Fibroblast of lung (primary cell): ENCODE results near the gene RGS3. TPM values are rescaled to one million over a fixed set of nuclear protein-coding genes. Genes with fewer than 3 reads are reported as not detected.

ENCODE experiments used
- DNase-seq, 2 donors: peaks; one replicate each; pipeline versions ENCODE4 v3.0.0 to v3.0.0-alpha.2; 2010; ENCODE audit warnings: low read depth in 2 of 2
- H2AFZ ChIP-seq: 2 replicates; pipeline ENCODE4 v1.5.1; 2012; ENCODE audit warnings: low read length, control low read depth, inconsistent platforms
- H3K27ac ChIP-seq: 2 replicates; pipeline ENCODE4 v1.5.1; 2011; ENCODE audit warnings: low read length, control low read depth; ENCODE audit not compliant: insufficient read depth
- H3K27me3 ChIP-seq: 2 replicates; pipeline ENCODE4 v1.5.1; 2011; ENCODE audit warnings: mild to moderate bottlenecking, low read length; ENCODE audit not compliant: control insufficient read depth, insufficient read depth
- H3K36me3 ChIP-seq: 2 replicates; pipeline ENCODE4 v1.5.1; 2011; ENCODE audit warnings: low read length; ENCODE audit not compliant: control insufficient read depth, insufficient read depth
- H3K4me1 ChIP-seq: 2 replicates; pipeline ENCODE4 v1.5.1; 2011; ENCODE audit warnings: low read length; ENCODE audit not compliant: control insufficient read depth, insufficient read depth; ENCODE audit errors: extremely low read depth
- H3K4me2 ChIP-seq: 2 replicates; pipeline ENCODE4 v1.5.1; 2011; ENCODE audit warnings: low read length, control low read depth; ENCODE audit not compliant: insufficient read depth; ENCODE audit errors: extremely low read depth
- H3K4me3 ChIP-seq, 4 experiments: fragments of 200-600 bp in 1 of 4; sonication (generic) in 1 of 4; replicated peaks in 1 of 4; 2 replicates each; pipeline ENCODE4 v1.5.1; 2011 to 2016; ENCODE audit warnings: low read length in 4 of 4, low read depth in 3 of 4, mild to moderate bottlenecking in 3 of 4, control low read depth in 2 of 4, inconsistent platforms in 1 of 4, mixed read lengths in 1 of 4; ENCODE audit not compliant: insufficient read depth in 1 of 4; ENCODE audit errors: control extremely low read depth in 1 of 4
- H3K79me2 ChIP-seq: 2 replicates; pipeline ENCODE4 v1.5.1; 2012; ENCODE audit warnings: mild to moderate bottlenecking, low read length, inconsistent platforms; ENCODE audit not compliant: control insufficient read depth, insufficient read depth
- H3K9ac ChIP-seq: 2 replicates; pipeline ENCODE4 v1.5.1; 2011; ENCODE audit warnings: mild to moderate bottlenecking, low read length, control low read depth; ENCODE audit not compliant: insufficient read depth
- H3K9me3 ChIP-seq: 2 replicates; pipeline ENCODE4 v1.5.1; 2012; ENCODE audit warnings: low read depth, low read length; ENCODE audit not compliant: control insufficient read depth, insufficient read depth
- H4K20me1 ChIP-seq: 2 replicates; pipeline ENCODE4 v1.5.1; 2011; ENCODE audit warnings: low read length; ENCODE audit not compliant: control insufficient read depth, insufficient read depth; ENCODE audit errors: extremely low read depth
- CTCF ChIP-seq, 2 donors: IDR thresholded peaks in 1 of 2; conservative IDR thresholded peaks in 1 of 2; 1 replicate in 1 of 2; 2 replicates in 1 of 2; pipeline ENCODE4 v1.5.1; 2011 to 2012; ENCODE audit warnings: low read length in 2 of 2, control low read depth in 1 of 2, inconsistent platforms in 1 of 2, low read depth in 1 of 2, mild to moderate bottlenecking in 1 of 2
- EZH2 ChIP-seq: IDR thresholded peaks from 2 replicates; pipeline ENCODE4 v1.5.1; 2012; ENCODE audit warnings: low read length, control low read depth, mild to moderate bottlenecking; ENCODE audit errors: missing control alignments
- polyA plus RNA-seq, 2 donors: library from polyadenylated mRNA; depleted of rRNA in 1 of 2; stranded (reverse) in 1 of 2; unstranded in 1 of 2; fragments of >200 nt; gene quantifications; 2 replicates each; pipeline ENCODE4 v1.2.1, GENCODE V29; 2011 to 2012; ENCODE audit warnings: missing spikeins in 1 of 2
- total RNA-seq: library from RNA; depleted of rRNA; stranded (reverse); fragments of >200 nt; gene quantifications from 2 replicates; pipeline ENCODE4 v1.2.1, GENCODE V29; 2014

The RGS3 gene
- total and polyA plus RNA-seq, 2 donors (not counting 1 experiment from before 2014, with no cell fraction given): 48.1 to 74.3 TPM

- Histone ChIP-seq H3K36me3 (no peaks in the 10 kb centered on the region), H3K27ac (no peak overlapping the region), H4K20me1 (no peaks in the 10 kb centered on the region), H2AFZ (no peak overlapping the region), H3K79me2 (no peaks in the 10 kb centered on the region), H3K9me3 (no peaks in the 10 kb centered on the region), H3K4me2 (no peak overlapping the region), H3K4me3 (no peak overlapping the region), H3K27me3 (no peaks in the 10 kb centered on the region), H3K4me1 (peaks cover 11% of the 10 kb centered on the region), H3K9ac (no peak overlapping the region)
- no peak for DNase-seq
- TF ChIP-seq CTCF (conservative IDR thresholded peaks at IDR 0.05 in 1 of 2, IDR thresholded peaks at IDR 0.05 in 1 of 2; ENCODE audit: low read depth in 1 of 2, low read length in 2 of 2) (no peak), EZH2 (no peak)
These were observed 108.7 kb downstream of the RGS3 start for GRCh38 chr9:113572076-113572861.

GRCh38 chr9:113573046-113573958 lies 109.8 kb downstream of the RGS3 start:
- Histone ChIP-seq H4K20me1 (no peaks in the 10 kb centered on the region), H3K9ac (no peak overlapping the region), H3K27ac (no peak overlapping the region), H3K36me3 (no peaks in the 10 kb centered on the region), H3K27me3 (no peaks in the 10 kb centered on the region), H2AFZ (no peak overlapping the region), H3K79me2 (no peaks in the 10 kb centered on the region), H3K4me2 (no peak overlapping the region), H3K9me3 (no peaks in the 10 kb centered on the region), H3K4me1 (peaks cover 18% of the 10 kb centered on the region), H3K4me3 (no peak overlapping the region)
- DNase-seq: no peak
- no peak for TF ChIP-seq CTCF (conservative IDR thresholded peaks at IDR 0.05 in 1 of 2, IDR thresholded peaks at IDR 0.05 in 1 of 2; ENCODE audit: low read depth in 1 of 2, low read length in 2 of 2)
- TF ChIP-seq EZH2: no peak

GRCh38 chr9:113573959-113574352 lies 110.4 kb downstream of the RGS3 start:
- no peak for DNase-seq
- TF ChIP-seq CTCF (conservative IDR thresholded peaks at IDR 0.05 in 1 of 2, IDR thresholded peaks at IDR 0.05 in 1 of 2; ENCODE audit: low read depth in 1 of 2, low read length in 2 of 2) (no peak), EZH2 (no peak)
- no peaks in the 10 kb centered on the region for H3K36me3 ChIP-seq
- no peak overlapping the region for H3K27ac ChIP-seq
- H3K9me3 ChIP-seq: no peaks in the 10 kb centered on the region
- H3K27me3 ChIP-seq: no peaks in the 10 kb centered on the region
- H3K4me3 ChIP-seq: no peak overlapping the region
- H3K79me2 ChIP-seq: no peaks in the 10 kb centered on the region
- peaks cover 20% of the 10 kb centered on the region for H3K4me1 ChIP-seq
- no peak overlapping the region for H3K9ac ChIP-seq
- H2AFZ ChIP-seq: no peak overlapping the region
- no peak overlapping the region for H3K4me2 ChIP-seq
- no peaks in the 10 kb centered on the region for H4K20me1 ChIP-seq
